Measurements from ENCODE around the gene NRAP.

Gene NRAP

GRCh38 chr10:113557424-113557862 lies 106.4 kb downstream of the NRAP start:
- Mint-ChIP-seq H3K4me1 (ENCODE audit: low read depth) (no peaks in the 10 kb centered on the region), H3K36me3 (ENCODE audit: low read depth) (no peaks in the 10 kb centered on the region), H3K4me3 (no peak overlapping the region), H3K27ac (no peak overlapping the region), H3K27me3 (peaks cover 19% of the 10 kb centered on the region), H3K9me3 (no peaks in the 10 kb centered on the region)

- no peaks in the 10 kb centered on the region for H3K36me3 Mint-ChIP-seq (ENCODE audit: low read depth)
- H3K9me3 Mint-ChIP-seq: no peaks in the 10 kb centered on the region
- no peaks in the 10 kb centered on the region for H3K4me1 Mint-ChIP-seq (ENCODE audit: low read depth)
- no peak overlapping the region for H3K4me3 Mint-ChIP-seq
- no peak overlapping the region for H3K27ac Mint-ChIP-seq
- peaks cover 23% of the 10 kb centered on the region for H3K27me3 Mint-ChIP-seq
Observed at GRCh38 chr10:113555751-113556150, 108.1 kb downstream of the NRAP start.

DNA sequence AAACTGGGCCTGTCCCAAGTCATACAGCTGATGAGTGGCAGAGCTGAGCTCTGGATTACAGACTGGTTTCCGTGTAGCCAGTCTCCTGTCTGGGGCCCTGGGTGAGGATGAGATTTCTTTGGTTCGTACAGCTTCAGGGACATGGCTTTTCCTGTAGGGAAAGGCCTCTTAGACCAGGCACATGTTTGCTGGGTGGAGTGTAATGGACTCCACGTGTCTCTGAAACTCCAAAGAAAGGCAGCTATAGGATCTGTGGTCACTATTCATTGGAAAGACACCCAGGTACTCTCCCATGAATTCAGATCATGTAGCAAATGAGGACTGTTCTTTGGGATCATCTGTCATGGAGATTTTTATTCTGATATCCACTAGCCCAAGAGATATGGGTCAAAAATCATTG lies 108.6 kb downstream of the NRAP start:
- H3K27ac Mint-ChIP-seq: no peak overlapping the region
- H3K4me1 Mint-ChIP-seq (ENCODE audit: low read depth): no peaks in the 10 kb centered on the region
- H3K27me3 Mint-ChIP-seq: peaks cover 26% of the 10 kb centered on the region
- H3K9me3 Mint-ChIP-seq: no peaks in the 10 kb centered on the region
- H3K36me3 Mint-ChIP-seq (ENCODE audit: low read depth): no peaks in the 10 kb centered on the region
- H3K4me3 Mint-ChIP-seq: no peak overlapping the region

DNA sequence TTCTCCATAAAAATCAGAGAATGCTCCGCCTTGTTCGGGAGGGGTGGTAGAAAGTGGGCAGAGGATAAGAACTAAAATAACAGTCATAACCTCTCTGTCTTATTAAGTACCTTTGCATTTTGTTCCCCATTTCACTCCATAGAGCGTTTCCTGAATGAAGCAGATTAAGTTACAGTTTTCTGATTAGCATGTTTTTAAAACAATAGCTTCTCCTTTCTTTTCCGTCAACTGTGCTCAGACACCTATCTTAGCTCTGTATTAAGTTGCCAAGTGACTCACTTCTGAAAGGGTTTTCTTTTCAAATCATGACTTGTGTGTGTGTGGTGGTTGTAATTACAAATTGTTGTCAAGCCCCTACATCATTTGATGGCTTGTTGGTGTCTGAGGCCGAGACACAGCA lies 109.6 kb downstream of the NRAP start:
- Mint-ChIP-seq H3K27me3 (peaks cover 25% of the 10 kb centered on the region), H3K4me3 (no peak overlapping the region), H3K27ac (no peak overlapping the region), H3K9me3 (no peaks in the 10 kb centered on the region), H3K4me1 (ENCODE audit: low read depth) (no peaks in the 10 kb centered on the region), H3K36me3 (ENCODE audit: low read depth) (no peaks in the 10 kb centered on the region)

DNA sequence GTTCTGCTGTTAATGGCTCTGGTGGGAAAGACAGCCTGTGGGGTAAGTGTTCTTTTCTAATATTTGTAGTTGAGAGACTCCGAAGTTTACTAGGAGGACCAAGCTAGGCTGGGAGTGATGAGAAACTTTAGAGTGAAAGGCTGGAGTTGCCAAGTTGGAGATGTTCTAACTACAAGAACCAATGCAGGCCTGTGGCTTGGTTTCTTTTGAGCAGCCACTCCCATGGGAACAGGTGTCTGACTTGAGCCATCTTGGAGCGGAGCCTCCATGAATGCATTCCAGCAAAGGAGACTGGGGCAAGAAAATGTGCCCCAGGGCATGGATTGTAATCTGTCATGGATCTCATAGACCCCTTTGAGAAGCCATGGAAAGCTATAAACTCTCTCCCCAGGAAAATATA lies 110.7 kb downstream of the NRAP start:
- Mint-ChIP-seq H3K36me3 (ENCODE audit: low read depth) (no peaks in the 10 kb centered on the region), H3K9me3 (no peaks in the 10 kb centered on the region), H3K27ac (no peak overlapping the region), H3K27me3 (peaks cover 19% of the 10 kb centered on the region), H3K4me3 (no peak overlapping the region), H3K4me1 (ENCODE audit: low read depth) (no peaks in the 10 kb centered on the region)

- Mint-ChIP-seq H3K4me1 (ENCODE audit: low read depth) (no peaks in the 10 kb centered on the region), H3K36me3 (ENCODE audit: low read depth) (no peaks in the 10 kb centered on the region), H3K4me3 (no peak within 1 kb of the TSS), H3K9me3 (no peaks in the 10 kb centered on the region), H3K27me3 (peaks cover 19% of the 10 kb centered on the region), H3K27ac (no peak within 1 kb of the TSS)
Observed at GRCh38 chr10:113552701-113553100, 111.1 kb downstream of the NRAP start, which contains the start of gene HABP2. Gene HABP2 (plus strand): TSS chr10:113553053. CDS start chr10:113553122, 69 bp downstream.

GRCh38 chr10:113552014-113552413 lies 111.8 kb downstream of the NRAP start:
- no peaks in the 10 kb centered on the region for H3K36me3 Mint-ChIP-seq (ENCODE audit: low read depth)
- peaks cover 17% of the 10 kb centered on the region for H3K27me3 Mint-ChIP-seq
- H3K4me3 Mint-ChIP-seq: no peak overlapping the region
- no peaks in the 10 kb centered on the region for H3K4me1 Mint-ChIP-seq (ENCODE audit: low read depth)
- H3K9me3 Mint-ChIP-seq: no peaks in the 10 kb centered on the region
- no peak overlapping the region for H3K27ac Mint-ChIP-seq

GRCh38 chr10:113550365-113550764 lies 113.5 kb downstream of the NRAP start:
- Mint-ChIP-seq H3K4me1 (ENCODE audit: low read depth) (no peaks in the 10 kb centered on the region), H3K27me3 (peaks cover 14% of the 10 kb centered on the region), H3K4me3 (no peak overlapping the region), H3K36me3 (ENCODE audit: low read depth) (no peaks in the 10 kb centered on the region), H3K27ac (no peak overlapping the region), H3K9me3 (no peaks in the 10 kb centered on the region)

DNA sequence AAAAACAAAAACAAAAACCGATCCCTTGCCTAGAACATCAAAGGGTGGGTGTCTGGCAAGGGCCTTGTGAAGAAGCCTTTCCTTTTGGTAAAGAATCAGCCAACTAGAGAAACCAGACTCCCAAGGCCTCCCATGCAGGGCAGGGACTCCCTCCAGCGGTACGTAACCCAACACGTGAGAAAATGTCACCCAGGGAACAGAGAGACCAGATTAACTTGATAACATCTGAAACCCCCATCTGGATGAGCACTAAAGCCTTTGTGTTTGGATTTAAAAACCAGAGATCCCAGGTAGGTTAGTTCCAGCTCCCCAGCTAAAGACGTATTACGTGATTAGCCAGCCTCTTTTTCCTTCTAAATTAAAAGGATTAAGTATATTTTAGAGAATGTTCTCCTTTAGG lies 114.0 kb downstream of the NRAP start:
- Mint-ChIP-seq H3K4me1 (ENCODE audit: low read depth) (no peaks in the 10 kb centered on the region), H3K9me3 (no peaks in the 10 kb centered on the region), H3K36me3 (ENCODE audit: low read depth) (no peaks in the 10 kb centered on the region), H3K4me3 (no peak overlapping the region), H3K27me3 (peaks cover 14% of the 10 kb centered on the region), H3K27ac (no peak overlapping the region)

GRCh38 chr10:113547426-113547825 lies 116.4 kb downstream of the NRAP start:
- H3K27ac Mint-ChIP-seq: no peak overlapping the region
- H3K4me3 Mint-ChIP-seq: no peak overlapping the region
- H3K4me1 Mint-ChIP-seq (ENCODE audit: low read depth): no peaks in the 10 kb centered on the region
- H3K9me3 Mint-ChIP-seq: no peaks in the 10 kb centered on the region
- peaks cover 6% of the 10 kb centered on the region for H3K27me3 Mint-ChIP-seq
- H3K36me3 Mint-ChIP-seq (ENCODE audit: low read depth): no peaks in the 10 kb centered on the region

GRCh38 chr10:113544392-113544791 lies 119.4 kb downstream of the NRAP start:
- Mint-ChIP-seq H3K27ac (no peak overlapping the region), H3K9me3 (no peaks in the 10 kb centered on the region), H3K27me3 (peaks cover 7% of the 10 kb centered on the region), H3K4me1 (ENCODE audit: low read depth) (no peaks in the 10 kb centered on the region), H3K4me3 (no peak overlapping the region), H3K36me3 (ENCODE audit: low read depth) (no peaks in the 10 kb centered on the region)

DNA sequence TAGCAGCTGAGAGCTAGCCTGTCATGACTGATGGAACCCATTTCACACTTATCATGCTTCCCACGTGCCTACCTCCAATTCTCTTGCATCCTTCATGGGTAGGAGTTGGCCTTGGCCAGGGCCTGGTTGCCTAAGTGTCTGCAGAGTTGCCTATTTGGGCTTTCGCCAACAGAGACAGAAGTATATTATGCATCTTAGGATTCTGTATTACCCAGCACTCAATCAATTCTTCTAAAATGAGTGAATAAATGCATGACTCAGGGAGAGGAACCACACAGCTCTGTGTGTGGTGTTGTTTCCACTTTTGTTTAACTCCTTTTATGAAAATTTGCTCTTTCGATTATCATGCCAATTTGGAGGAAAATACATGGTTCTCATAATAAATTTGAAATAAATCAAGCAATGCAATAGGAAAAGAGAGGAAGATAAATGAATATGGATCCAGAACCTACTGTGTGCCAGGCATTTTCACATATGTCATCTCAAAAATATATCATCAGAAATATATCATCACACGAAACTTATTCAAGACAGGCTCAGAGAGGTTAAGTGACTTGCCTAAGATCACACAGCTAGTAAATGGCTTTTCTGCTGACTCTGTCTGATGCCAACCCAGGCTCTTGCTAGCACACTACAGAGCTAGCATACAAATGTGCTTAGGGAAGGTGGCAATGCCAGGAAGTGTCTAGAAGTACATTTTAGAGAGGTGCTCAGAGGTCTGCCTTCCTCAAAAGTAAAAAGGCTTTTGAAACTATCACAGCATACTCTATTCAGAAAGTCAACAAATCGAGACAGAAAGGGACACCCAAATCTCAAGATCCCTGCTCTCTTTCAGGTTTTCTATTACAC lies 120.5 kb downstream of the NRAP start:
- no peak overlapping the region for H3K27ac Mint-ChIP-seq
- H3K4me1 Mint-ChIP-seq (ENCODE audit: low read depth): no peaks in the 10 kb centered on the region
- no peaks in the 10 kb centered on the region for H3K36me3 Mint-ChIP-seq (ENCODE audit: low read depth)
- no peak overlapping the region for H3K4me3 Mint-ChIP-seq
- no peaks in the 10 kb centered on the region for H3K9me3 Mint-ChIP-seq
- H3K27me3 Mint-ChIP-seq: peaks cover 10% of the 10 kb centered on the region

- no peaks in the 10 kb centered on the region for H3K4me1 Mint-ChIP-seq (ENCODE audit: low read depth)
- no peaks in the 10 kb centered on the region for H3K36me3 Mint-ChIP-seq (ENCODE audit: low read depth)
- H3K27ac Mint-ChIP-seq: no peak overlapping the region
- no peaks in the 10 kb centered on the region for H3K9me3 Mint-ChIP-seq
- H3K4me3 Mint-ChIP-seq: no peak overlapping the region
- H3K27me3 Mint-ChIP-seq: peaks cover 10% of the 10 kb centered on the region
Observed at GRCh38 chr10:113541549-113541927, 122.3 kb downstream of the NRAP start.

DNA sequence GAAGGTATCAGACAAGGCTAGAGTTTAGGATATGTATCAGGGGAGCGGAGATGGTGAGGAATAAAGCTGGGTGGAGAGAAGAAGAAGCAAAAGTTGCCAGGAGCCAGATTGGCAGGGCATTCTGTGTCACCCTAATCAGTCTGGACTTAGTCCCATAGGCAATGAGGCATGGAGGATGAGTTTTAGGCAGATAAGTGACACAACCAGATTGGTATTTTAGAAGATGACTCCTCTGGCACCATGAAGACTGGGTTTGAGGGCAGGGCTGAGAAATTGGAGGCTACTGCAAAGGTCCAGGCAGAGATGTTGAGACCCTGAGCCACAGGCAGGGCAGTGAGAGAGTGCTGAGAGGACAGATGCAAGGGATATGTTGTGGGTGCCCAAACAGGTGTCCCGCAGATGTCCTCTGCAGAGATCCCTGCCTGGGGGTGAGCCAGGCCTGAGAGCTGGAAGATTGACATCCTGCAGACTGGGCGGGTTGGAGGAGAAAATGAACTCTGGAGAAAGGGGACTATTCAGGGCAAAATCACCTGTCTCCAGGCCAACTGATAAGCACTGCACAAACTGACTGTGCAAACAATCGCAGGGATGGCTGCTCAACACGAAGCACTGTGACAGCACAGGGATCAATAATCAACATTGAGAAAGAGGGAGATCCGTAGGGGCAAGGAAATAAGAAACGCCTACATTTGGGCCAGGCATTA lies 122.8 kb downstream of the NRAP start:
- Mint-ChIP-seq H3K9me3 (no peaks in the 10 kb centered on the region), H3K36me3 (ENCODE audit: low read depth) (no peaks in the 10 kb centered on the region), H3K27ac (no peak overlapping the region)

DNA sequence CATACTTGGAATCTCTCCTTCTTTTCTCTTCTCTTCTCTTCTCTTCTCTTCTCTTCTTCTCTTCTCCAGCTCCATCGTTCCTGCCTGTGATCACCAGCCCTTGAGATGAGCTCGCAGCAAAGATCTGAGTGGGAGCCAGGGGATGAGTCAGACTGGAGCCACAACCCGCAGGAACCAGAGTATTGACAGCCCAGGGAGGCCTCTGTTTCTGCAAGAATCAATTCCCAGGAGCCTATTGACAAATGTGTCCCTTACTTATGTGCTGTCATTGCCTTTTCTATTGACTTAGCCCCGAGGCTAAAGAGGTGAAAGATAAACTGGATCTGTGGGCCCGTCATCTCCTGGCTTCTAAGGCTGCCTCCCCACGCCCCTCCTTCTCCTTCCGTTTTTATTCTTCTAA lies 124.1 kb downstream of the NRAP start:
- H3K4me3 Mint-ChIP-seq: no peak overlapping the region
- H3K9me3 Mint-ChIP-seq: no peaks in the 10 kb centered on the region
- no peaks in the 10 kb centered on the region for H3K36me3 Mint-ChIP-seq (ENCODE audit: low read depth)
- peaks cover 14% of the 10 kb centered on the region for H3K27me3 Mint-ChIP-seq
- no peaks in the 10 kb centered on the region for H3K4me1 Mint-ChIP-seq (ENCODE audit: low read depth)
- H3K27ac Mint-ChIP-seq: no peak overlapping the region

More for the DNA sequence above, 122.8 kb downstream of the NRAP start:
- Mint-ChIP-seq H3K4me1 (ENCODE audit: low read depth) (no peaks in the 10 kb centered on the region), H3K27me3 (peaks cover 10% of the 10 kb centered on the region), H3K4me3 (no peak overlapping the region)
